C4-2B (cell line): ENCODE measurements around the gene LCP2.

Experiments
- ZFX ChIP-seq: fragments of 450-650 bp; IDR thresholded peaks from 2 replicates; pipeline ENCODE4 v1.6.1; 2017
- TF ChIP-seq, protein P1 (sequence below): fragments of 450-650 bp; conservative IDR thresholded peaks from 2 replicates; pipeline ENCODE4 v1.5.1; 2017; ENCODE audit warnings: mild to moderate bottlenecking

- TF ChIP-seq, protein P1, sequence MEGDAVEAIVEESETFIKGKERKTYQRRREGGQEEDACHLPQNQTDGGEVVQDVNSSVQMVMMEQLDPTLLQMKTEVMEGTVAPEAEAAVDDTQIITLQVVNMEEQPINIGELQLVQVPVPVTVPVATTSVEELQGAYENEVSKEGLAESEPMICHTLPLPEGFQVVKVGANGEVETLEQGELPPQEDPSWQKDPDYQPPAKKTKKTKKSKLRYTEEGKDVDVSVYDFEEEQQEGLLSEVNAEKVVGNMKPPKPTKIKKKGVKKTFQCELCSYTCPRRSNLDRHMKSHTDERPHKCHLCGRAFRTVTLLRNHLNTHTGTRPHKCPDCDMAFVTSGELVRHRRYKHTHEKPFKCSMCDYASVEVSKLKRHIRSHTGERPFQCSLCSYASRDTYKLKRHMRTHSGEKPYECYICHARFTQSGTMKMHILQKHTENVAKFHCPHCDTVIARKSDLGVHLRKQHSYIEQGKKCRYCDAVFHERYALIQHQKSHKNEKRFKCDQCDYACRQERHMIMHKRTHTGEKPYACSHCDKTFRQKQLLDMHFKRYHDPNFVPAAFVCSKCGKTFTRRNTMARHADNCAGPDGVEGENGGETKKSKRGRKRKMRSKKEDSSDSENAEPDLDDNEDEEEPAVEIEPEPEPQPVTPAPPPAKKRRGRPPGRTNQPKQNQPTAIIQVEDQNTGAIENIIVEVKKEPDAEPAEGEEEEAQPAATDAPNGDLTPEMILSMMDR, result no peak
- no peak for TF ChIP-seq ZFX
Observed at GRCh38 chr5:170336065-170336464, 38.5 kb upstream of the LCP2 start.
